NCI-H1436 treated with DMSO at 0.1 percent for 48 hours (cell line): ENCODE measurements around the gene GREB1L.
A peak's percentile ranks its signal among the peaks of the same experiment; 100 is the strongest.
"Not testable (repeated sequence)": the region's sequence is repeated elsewhere in the genome, so short reads cannot be mapped to it uniquely, and the experiment has no call there.

ENCODE experiments used
- DNase-seq: peaks from one replicate; lab custom pipeline; 2025; lab: John Stamatoyannopoulos, UW

Gene GREB1L

GRCh38 chr18:21366896-21367295, 124.9 kb downstream of the GREB1L start:
- DNase-seq: no peak

GRCh38 chr18:21369146-21369545, 127.1 kb downstream of the GREB1L start:
- no peak for DNase-seq

DNA sequence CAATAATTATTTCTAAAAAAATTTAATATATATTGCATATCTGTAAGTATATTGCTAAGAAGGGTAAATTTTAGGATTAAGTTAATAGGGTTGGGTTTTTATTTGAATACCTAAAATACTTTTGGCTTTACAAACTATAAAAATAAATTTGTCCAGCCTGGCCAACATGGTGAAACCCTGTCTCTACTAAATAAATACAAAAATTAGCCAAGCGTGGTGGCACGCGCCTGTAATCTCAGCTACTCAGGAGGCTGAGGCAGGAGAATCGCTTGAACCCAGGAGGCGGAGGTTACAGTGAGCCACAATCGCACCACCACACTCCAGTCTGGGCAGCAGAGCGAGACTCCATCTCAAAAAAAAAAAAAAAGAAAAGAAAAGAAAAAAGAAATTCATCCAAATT, 127.6 kb downstream of the GREB1L start:
- not testable (repeated sequence) for DNase-seq

- no peak for DNase-seq
These were observed 141.0 kb downstream of the GREB1L start for GRCh38 chr18:21383031-21383430.

DNA sequence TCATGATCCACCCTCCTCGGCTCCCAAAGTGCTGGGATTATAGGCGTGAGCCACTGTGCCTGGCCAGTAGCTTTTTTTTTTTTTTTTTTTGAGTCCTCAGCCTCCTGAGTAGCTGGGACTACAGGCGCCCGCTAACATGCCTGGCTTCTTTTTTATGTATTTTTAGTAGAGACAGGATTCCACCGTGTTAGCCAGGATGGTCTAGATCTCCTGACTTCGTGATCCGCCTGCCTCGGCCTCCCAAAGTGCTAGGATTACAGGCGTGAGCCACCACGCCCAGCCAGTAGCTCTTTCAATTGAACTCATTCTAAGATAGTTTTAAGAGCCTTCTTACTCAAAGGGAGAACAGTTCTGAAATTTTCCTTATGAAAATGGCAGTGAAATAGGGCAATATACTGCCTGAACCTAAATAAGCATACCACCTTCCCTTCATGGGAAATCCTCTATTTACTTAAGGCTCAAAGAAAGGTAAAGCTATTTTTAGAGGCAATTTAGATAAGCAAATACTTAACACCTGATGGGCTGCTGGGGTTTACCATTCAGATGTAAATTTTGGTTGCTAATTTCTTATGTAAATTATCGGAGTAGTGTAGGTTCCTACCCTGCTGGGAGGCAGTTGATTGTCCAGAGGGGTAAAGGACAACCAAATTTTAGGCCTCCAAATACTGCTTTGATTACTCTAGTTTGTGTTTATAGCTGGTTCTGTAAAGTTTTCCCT, 144.7 kb downstream of the GREB1L start:
- no peak for DNase-seq

DNA sequence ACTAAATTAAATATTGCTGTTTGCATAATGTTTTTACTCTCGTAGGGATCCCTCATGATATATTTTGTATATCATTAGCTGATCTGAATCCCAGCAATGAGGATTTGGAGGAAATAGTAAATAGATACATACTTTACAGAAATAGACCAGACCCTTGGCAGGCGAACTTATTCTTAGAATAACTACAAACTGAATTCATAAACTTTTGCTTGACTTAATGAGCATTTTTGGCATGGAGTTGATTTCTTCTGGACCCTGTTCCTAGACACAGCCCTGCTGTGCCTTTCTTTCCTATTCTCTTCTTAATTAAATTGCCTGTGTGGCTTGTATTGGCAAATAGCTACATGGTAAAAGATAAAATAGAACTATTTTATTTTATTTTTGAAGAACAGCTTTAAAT, 145.9 kb downstream of the GREB1L start:
- DNase-seq: no peak

- DNase-seq: no peak
These were observed 147.3 kb downstream of the GREB1L start for GRCh38 chr18:21389283-21389682.

- DNase-seq: no peak
These were observed 147.9 kb downstream of the GREB1L start for GRCh38 chr18:21389903-21390302.

DNA sequence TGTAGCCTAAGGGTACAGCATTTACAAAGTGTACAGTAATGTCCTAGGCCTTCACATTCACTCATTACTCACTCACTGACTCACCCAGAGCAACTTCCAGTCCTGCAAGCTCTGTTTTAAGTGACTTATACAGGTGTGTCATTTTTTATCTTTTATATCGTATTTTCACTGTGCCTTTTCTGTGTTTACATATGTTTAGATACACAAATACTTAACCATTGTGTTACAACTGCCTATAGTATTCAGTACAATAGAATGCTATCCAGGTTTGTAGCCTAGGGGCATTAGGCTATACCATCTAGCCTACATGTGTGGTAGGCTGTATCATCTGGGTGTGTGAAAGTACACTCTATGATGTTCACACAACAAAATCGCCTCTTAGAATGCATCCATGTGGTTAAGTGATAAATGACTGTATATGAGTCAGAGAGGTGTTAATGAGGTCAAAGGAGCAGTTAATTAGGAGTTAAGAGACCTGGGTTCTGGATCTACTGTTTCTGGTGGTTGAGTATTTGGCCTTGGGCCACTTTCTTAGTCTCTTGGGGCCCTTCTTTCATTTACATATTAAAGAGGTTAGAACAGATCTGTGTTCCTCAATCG, 149.1 kb downstream of the GREB1L start:
- peak; percentile 6 for DNase-seq

DNA sequence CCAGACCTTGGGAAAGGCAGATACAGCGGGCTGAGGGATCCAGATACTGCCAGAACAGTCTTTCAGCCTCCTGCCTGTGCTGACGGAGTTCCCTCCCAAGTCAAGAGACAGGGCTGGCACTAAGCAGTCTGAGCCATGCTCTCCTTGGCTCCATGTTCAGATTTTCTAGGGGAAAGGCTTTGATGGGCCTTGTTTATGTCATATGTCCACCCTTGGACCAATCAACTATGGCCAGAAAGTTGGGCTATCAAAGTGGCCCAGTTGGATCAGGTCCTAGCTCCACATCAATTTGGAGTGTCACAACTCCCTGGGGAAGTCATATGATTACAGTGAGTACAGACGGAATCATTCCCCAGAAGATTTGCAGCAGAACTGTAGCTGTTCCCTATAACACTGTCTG, 152.0 kb downstream of the GREB1L start:
- DNase-seq: no peak

DNA sequence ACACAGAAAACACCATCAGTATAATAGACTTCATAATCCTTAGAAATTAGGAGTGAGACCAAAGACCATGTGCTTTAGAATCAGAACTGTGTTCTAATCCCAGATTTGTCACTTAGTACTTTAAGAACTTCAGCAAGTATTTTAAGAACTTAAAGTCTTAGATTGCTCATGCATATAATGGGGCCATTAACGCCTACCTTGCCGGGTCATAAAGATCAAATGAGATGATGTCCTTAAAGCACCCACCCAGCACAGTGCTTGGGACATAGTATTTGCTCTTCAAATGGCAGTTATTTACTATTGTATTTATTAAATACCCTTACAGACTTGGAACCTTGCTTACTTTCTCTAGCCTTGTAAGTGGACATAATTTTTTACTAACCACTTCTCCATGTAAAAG, 156.1 kb downstream of the GREB1L start:
- no peak for DNase-seq

GRCh38 chr18:21402272-21402671, 160.2 kb downstream of the GREB1L start:
- no peak for DNase-seq

DNA sequence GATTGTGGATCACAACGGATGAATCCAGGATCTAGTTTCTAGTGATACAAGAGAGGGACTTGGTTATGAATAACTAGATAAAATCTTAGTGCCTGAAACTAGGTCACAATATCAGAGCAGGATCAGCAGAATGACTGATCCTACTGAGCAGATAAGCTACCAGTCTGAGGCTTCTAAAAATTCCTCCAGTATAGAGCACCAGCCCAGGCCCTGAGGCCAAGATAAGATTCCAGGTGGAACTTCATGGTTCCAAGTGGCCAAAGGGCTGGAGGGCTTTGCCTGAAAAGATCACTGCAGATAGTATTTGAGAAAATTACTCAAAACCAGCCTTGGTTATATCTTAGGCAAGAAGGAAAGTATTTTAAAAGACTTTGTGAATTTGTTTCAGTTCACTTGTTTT, 162.4 kb downstream of the GREB1L start:
- DNase-seq: no peak

- DNase-seq: no peak
These were observed 164.1 kb downstream of the GREB1L start for GRCh38 chr18:21406116-21406515.

GRCh38 chr18:21408681-21409080, 166.6 kb downstream of the GREB1L start:
- no peak for DNase-seq

DNA sequence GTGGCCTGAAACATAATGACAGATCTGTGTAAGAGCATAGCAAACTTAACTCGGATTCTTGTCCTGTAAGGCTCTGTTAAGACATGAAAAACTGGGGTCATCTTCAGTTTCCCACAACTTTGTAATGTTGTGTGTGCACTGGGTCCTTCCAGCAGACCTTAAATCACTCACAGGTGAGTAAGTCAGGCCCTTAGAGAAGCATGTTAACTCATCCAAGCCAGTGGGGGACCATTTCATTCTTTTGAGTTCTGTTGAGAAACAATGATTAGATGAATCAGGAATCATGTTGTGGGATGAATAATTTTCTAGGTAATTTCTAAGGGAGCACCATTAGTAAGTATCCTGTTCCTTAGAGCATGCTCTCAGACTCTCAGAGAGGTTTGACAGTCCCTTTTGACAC, 191.4 kb downstream of the GREB1L start:
- DNase-seq: no peak

GRCh38 chr18:21439431-21439846, 197.4 kb downstream of the GREB1L start:
- DNase-seq: no peak

DNA sequence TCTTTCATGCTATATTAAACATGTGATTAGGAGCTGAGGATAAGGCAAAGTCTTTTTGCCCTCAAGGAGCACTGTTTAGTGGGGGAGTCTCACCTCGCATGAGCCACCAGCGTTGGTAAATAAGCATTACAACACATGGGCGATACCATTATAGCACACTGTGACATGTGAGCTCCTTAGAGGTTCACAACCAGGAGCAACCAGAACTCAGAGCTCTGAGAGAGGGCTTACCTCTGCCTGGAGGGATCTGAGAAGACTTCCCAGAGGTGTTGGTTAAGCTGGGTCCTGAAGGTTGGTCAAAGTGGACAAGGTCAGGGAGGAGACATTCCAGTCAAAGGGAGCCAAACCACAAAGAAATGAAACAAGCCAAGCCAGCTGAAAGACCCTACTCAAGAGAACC, 199.6 kb downstream of the GREB1L start:
- no peak for DNase-seq

DNA sequence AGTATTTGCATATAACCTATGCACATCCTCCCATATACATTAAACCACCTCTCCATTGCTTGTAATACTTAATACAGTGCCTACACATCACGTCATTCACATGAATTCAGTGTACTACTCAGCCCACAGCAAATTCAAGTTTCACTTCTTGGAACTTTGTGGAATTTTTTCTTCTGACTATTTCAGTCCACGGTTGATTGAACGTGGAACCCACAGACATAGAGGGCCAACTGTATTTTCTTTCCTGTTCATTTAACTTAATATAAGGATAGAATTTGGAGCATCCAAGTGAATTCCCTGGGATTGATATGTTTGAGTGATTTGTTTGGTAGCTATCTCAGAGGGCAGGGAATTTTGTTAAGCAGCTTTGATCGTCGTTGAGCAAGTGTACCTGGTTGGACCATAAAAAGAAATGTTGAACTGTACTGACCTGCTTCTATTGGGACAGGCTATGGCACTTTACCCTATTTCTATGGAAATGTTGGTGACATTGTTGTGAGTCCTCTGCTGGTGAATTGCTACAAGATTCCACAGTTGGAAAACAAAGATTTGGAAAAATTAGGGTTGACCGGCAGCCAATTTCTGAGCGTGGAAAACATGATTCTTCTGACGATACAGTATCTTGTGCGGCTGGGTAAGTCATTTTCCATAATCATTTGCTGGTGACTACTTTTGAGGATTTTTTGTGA, 201.9 kb downstream of the GREB1L start:
- no peak for DNase-seq

GRCh38 chr18:21444465-21445212, 202.6 kb downstream of the GREB1L start:
- DNase-seq: no peak

DNA sequence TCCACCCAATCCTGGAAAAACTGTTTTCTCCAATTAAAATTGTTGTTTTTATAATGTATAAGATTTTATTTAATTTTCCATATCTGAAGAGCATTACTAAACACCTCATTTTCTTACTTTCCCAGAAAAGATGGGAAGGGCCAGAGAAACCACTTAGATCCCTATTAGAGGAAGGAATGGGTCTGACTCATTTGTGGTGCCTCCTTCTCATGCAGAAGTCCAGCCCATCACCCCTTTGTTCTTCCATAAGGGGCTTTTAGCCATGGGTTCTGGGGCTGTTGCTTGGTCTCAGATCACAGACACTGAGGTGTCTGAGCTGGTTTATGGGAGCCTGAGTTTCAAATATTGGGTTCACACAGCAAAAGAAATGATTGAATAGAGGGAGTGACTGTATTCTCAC, 206.3 kb downstream of the GREB1L start:
- no peak for DNase-seq
